NCI-H2196 (cell line): ENCODE results near the gene SUN2.

Experiments used
- DNase-seq: peaks from one replicate; lab custom pipeline; 2025; ENCODE audit not compliant: unreplicated experiment; lab: John Stamatoyannopoulos, UW

Gene SUN2

DNA sequence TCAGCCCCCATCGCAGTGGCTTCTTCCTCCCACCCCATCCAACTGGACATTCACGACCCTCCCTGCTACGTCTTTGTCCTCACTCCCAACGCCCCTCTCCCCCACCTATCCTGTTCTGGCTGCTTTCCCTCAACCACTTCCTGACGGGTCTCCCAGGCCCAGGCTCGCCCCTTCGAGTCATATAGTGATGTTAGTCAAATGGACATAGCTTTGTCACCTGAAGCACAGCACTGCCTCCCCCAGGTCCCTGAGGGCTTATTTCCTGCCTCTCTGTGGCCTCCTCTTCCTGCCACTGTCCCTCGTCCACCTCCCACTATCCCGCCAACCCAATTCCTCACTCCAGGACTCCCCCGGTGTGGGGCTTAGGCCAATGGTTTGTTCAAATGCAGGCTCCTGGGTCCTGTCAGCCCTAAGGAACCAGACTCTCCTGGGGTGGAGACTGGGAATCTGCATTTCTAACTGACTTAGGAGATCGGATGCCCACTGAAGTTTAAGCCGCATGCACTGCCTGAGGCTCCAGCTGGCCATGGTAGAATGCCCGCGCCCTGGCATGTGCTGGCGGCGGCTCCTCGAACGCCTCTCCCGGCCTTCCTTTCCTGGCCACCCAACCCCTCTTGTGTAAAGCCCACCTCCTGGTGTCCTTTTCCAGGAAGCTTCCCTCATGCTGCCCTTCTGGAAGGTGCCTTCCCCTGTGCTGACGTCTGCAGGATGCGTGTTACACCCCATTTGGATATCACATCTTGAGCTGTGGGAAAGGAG, 18.3 kb downstream of the SUN2 start:
- DNase-seq: no peak

GRCh38 chr22:38736257-38736570, 19.6 kb downstream of the SUN2 start:
- no peak for DNase-seq

- DNase-seq: no peak
Observed at GRCh38 chr22:38735465-38736256, 20.1 kb downstream of the SUN2 start.

DNA sequence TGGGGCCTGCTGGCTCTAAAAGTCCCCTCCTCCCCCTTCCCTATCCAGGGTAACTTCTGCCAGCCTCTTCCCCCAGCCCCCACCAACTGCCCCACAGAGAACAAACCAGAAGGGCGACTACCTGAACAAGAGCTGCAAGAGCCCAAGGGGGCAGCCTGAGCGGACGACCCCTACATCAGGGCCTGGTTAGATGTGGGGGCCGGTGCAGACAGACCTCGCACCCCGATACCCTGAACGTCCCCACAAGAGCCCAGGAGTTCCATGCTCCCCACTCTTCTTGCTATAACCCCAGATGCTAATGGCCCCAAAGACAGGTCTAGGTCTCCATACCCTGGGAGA, 20.7 kb downstream of the SUN2 start:
- no peak for DNase-seq

DNA sequence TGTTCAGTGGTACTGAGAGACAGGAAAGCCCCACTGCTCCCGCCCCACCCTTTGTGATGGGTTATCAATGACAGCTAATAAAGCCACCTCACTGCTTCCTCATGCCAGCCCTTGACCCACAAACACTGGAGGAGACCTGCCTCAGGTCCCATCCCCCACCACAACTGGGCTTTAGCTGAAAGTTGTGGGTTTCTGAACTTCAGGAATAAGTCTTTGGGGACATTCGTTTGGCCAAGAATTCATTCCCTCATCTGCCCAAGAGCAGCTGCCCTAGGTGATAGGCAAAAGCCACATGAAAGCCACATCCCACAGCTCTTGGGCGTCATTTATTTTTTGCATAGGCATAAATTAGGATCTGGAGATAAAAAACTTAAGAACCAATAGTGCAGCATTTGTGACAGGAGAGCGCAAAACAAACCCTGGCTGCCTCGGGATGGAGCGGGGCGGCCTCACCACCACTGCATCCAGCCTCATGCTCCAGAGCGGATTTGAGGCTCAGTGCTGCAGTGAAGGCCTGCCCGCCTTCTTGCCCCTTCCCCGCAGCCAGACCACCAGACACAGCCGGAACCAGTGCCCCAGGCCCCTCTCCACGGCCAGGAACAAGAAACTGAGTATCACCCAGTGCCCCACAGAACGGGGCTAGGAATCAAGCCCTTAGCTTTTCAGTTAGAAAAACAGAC, 21.2 kb downstream of the SUN2 start:
- DNase-seq: no peak

DNA sequence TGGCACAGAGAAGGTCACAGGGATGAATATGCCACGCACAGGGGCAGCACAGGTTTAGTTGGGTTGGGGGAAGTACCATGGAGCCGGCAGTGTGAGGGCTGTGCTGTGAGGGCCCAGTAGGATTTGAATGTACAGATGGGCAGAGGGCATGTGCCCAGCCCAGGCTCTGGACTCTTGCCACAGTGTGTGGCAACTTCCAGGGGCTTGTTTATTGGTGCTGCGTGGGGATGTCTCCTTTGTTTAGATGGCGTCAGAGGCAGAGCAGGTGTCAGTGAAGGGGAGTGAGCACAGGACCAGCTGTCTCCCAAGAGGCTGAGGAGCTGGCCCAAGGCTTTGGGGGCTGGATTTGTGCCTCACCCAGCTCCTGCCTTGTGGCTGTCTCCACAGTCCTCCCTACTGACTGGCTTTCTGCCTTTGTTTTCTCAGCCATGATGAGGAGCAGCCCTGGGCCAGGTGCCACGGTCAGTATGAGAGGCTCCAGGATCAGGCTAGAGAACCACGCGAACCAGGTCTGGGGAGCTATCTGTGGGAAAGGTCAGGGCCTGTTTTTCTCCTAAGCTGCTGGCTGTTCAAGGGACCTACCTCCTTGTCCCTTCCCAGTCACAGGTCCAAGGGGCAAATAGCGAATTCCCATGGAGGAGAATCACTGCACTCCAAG, 21.9 kb downstream of the SUN2 start:
- DNase-seq: peak; percentile 81

- peak; percentile 27 for DNase-seq
Observed at GRCh38 chr22:38733329-38733723, 22.5 kb downstream of the SUN2 start.

DNA sequence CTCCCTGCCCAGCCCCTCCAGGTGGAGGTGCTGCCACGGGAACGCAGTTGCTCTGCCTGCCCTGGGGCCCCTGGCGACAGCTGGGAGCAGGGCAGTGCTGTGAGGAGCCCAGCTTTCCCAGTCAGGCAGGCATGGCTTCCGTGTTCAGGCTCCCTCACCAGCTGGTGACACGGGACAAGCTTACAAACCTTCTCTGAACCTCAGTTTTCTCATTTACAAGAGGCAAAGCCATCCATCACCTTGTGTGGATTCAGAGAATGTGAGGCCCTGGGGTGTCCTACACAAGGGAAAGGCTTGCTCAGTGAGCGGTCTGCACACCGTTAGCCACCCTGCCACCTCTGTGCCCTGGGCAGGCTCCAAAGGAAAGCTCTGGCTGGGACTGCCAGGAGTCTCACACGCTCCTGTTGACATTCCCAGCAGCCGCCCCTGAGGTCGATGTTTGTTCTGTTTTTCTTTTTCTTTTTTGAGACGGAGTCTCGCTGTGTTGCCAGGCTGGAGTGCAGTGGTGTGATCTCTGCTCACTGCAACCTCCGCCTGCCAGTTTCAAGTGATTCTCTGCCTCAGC, 23.5 kb downstream of the SUN2 start:
- DNase-seq: no peak

DNA sequence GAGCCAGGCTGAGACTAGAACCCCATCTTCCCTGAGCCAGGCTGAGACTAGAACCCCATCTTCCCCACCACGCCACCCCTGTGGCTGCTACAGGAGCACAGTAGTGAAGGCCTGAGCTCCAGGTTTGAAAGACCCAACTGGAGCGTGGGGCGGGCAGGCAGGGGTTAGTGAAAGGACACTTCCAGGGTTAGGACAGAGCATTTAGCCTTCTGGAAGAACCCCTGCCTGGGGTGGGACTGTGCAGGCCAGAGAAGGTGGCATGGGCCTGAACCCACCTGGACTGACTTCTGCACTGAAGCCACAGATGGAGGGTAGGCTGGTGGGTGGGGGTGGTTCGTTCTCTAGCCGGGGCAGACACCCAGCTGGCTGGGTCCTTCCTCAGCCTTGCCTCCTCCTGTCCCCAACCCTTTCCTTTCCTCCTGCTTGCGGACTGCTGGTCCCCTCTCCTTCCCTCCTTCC, 24.1 kb downstream of the SUN2 start:
- DNase-seq: no peak

GRCh38 chr22:38730411-38730871, 25.4 kb downstream of the SUN2 start:
- no peak for DNase-seq

DNA sequence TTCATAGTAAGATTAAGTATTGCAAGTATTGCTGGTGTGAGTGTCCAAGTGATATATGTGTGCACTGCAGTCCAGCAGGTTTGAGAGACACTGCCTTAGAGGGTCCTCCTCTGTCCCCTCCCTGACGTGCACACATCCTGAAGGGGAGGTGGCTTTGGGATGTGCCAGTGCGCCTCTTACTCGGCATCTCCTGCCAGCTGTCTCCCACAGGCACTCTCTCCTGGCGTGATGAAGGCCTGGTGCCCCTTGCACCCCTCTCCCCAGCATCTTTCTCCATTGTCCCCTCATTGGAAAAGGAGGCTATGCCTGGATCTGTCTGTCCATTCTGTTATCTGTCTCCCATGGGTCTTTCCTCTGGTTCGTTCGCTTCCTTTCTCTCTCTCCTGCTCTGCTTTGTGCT, 25.9 kb downstream of the SUN2 start:
- DNase-seq: no peak

- DNase-seq: no peak
Observed at GRCh38 chr22:38728871-38729796, 26.7 kb downstream of the SUN2 start.

DNA sequence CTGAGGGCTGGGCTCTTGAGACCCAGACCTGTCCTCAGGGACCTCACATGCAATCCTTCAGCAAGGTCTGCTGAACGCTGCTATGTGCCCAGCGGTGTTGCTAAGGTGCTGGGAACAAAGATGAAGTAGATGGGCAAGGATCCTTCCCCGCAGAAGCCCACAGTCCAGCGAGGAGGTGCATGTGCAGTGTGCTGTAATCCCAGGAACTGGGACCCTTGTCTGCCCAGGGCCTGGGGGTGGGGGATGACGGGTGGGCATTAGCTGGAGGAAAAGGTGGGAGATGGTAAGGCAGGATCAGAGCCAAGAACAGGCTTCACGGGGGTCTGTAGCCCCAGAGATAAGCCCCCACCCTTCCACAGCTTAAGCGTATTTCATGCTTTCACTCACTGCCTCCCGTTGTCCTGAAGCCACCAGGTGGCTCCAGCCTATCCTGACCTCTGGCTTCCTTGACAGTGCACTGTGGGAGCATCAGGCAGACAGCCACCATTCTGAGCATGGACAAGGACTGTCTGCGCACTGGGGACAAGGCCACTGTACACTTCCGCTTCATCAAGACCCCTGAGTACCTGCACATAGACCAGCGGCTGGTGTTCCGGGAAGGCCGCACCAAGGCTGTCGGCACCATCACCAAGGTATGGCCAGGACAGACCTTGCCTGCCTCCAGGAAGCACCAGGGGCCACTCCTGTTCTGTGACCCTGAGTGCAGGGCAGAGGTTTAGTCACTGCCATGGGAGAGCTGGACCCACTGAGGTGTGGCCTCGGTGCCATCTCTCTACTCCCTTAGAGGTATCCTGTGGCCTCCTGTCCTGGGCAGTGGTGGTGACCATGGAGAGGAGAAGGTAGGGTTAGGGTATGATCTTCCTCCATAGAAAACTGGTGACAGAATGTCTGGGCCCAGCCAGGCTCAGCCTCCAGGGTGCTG, 28.0 kb downstream of the SUN2 start:
- no peak for DNase-seq

DNA sequence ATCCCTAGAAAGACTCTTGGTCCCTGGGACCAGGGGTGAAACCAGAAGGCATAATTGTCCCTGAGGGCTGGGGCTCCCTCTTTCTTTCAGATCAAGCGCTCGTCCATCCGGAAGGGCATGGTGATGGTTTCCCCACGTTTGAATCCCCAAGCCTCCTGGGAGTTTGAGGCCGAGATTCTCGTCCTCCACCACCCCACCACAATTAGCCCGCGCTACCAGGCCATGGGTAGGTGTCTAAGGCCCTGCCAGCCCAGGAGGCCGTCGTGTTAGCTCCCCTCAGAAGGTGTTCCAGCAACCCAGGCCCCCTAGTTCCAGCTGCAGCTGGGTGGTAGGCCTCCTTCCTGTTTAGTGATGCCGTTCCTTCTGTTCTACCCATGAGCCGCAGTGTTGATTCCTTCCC, 28.7 kb downstream of the SUN2 start:
- no peak for DNase-seq

GRCh38 chr22:38725900-38726655, 29.7 kb downstream of the SUN2 start:
- no peak for DNase-seq

DNA sequence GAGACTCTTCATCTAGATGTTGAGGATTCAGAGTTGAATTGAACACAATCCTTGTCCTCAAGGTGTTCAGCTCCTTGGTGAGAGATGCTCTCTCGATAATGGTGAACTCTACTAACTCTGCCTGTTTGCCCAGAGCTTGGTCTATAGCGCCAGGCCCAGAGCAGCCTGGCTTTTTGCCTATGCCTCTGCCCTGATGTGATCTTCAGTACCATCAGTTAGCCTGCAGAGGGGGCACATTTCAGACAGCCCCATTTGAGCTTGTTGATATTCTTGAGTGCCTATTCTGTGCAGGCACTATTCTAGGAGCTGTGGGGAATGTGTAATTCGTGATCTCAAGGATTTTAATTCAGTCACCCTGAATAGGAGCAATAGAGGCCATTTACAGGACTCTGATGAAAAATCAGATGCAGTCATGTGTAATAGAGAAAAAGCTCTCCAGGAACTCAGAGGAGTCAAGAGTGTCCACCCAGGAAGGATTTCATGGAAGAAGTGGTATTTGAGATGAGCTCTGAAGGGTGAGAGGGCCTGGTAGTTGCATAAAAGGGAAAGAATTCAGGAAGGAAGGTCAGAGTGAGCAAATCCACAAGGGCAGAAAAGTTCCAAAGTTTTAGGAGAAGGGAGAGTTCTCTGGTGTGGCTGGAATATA, 30.7 kb downstream of the SUN2 start:
- peak; percentile 39 for DNase-seq

GRCh38 chr22:38724176-38724575, 31.6 kb downstream of the SUN2 start:
- DNase-seq: no peak

GRCh38 chr22:38721551-38721950, 34.2 kb downstream of the SUN2 start:
- no peak for DNase-seq
